Lung (tissue), 12 donors: ENCODE results near the gene GNPNAT1. TPM values are rescaled to one million over a fixed set of nuclear protein-coding genes. Genes with fewer than 3 reads are reported as not detected.
A peak's percentile ranks its signal among the peaks of the same experiment; 100 is the strongest.

Experiments
- ATAC-seq: fragments of 200-7000 bp; cut with Tn5 transposase; one replicate; pipeline ENCODE4 v1.9.1; 2020; ENCODE audit warnings: moderate number of reproducible peaks; ENCODE audit not compliant: insufficient read depth, low FRiP score
- DNase-seq, 3 donors: peaks; one replicate each; pipeline ENCODE4 v3.0.0-alpha.2; 2013 to 2017
- H3K27ac ChIP-seq, 2 donors: one replicate each; pipeline ENCODE4 v1.5.1; 2013; ENCODE audit warnings: mild to moderate bottlenecking in 2 of 2, moderate library complexity in 2 of 2, control low read depth in 1 of 2, inconsistent platforms in 1 of 2, low read depth in 1 of 2, low read length in 1 of 2
- H3K27me3 ChIP-seq, 3 donors: one replicate each; pipeline ENCODE4 v1.5.1; 2013; ENCODE audit warnings: low read length in 2 of 3; ENCODE audit not compliant: control insufficient read depth in 3 of 3, insufficient read depth in 3 of 3
- H3K36me3 ChIP-seq, 4 donors: one replicate each; pipeline ENCODE4 v1.5.1; 2013; ENCODE audit warnings: low read length in 4 of 4, mild to moderate bottlenecking in 1 of 4, moderate library complexity in 1 of 4; ENCODE audit not compliant: control insufficient read depth in 4 of 4, insufficient read depth in 4 of 4
- H3K4me1 ChIP-seq, 5 donors: one replicate each; pipeline ENCODE4 v1.5.1; 2013; ENCODE audit warnings: low read length in 5 of 5, mild to moderate bottlenecking in 2 of 5, moderate library complexity in 1 of 5; ENCODE audit not compliant: control insufficient read depth in 5 of 5, insufficient read depth in 5 of 5
- H3K4me3 ChIP-seq: one replicate; pipeline ENCODE4 v1.5.1; 2013; ENCODE audit warnings: mild to moderate bottlenecking, control low read depth, moderate library complexity
- H3K9ac ChIP-seq, 2 donors: one replicate each; pipeline ENCODE4 v1.5.1; 2013; ENCODE audit warnings: low read length in 2 of 2, control low read depth in 1 of 2; ENCODE audit not compliant: insufficient read depth in 1 of 2
- H3K9me3 ChIP-seq, 4 donors: one replicate each; pipeline ENCODE4 v1.5.1; 2013; ENCODE audit warnings: low read length in 3 of 4, mild to moderate bottlenecking in 1 of 4, moderate library complexity in 1 of 4; ENCODE audit not compliant: control insufficient read depth in 4 of 4, insufficient read depth in 3 of 4
- CTCF ChIP-seq: IDR thresholded peaks from 2 replicates; pipeline ENCODE4 v1.5.1; 2012; ENCODE audit warnings: mild to moderate bottlenecking; ENCODE audit errors: control extremely low read depth, extremely low read depth
- WGBS, 2 donors: extraction: QIAGEN DNeasy Blood & Tissue Kit; methylation state at CpG; one replicate each; pipeline ENCODE4 v1.1.7; 2013; 5-methylcytosine and 5-hydroxymethylcytosine counted together
- polyA plus RNA-seq, 2 donors: library from polyadenylated mRNA; stranded (reverse); fragments of 200-250 nt; gene quantifications; one replicate each; pipeline ENCODE4 v1.2.1, GENCODE V29; 2013
- total RNA-seq, 2 donors: library from RNA; depleted of rRNA in 1 of 2; stranded (reverse); fragments of >200 nt in 1 of 2; gene quantifications; one replicate each; pipeline ENCODE4 v1.2.1, GENCODE V29; 2014 to 2021
- donor health status: control.
- donor health status: control.
- donor health status: Bipolar disorder and iron deficiency.
- donor health status: healthy.
- donor health status: DM: yes; HTN: yes; CAD: no.

GNPNAT1 gene
- total and polyA plus RNA-seq, 4 donors = 7.2 to 18.3 (median 12.3) TPM

- H3K4me3 ChIP-seq = no peak overlapping the region
- no peak overlapping the region for H3K9ac ChIP-seq
- ATAC-seq = no peak
These were observed 49.5 kb downstream of the GNPNAT1 start for GRCh38 chr14:52741865-52742264.

GRCh38 chr14:52740751-52741150 is 50.7 kb downstream of the GNPNAT1 start:
- Histone ChIP-seq H3K36me3 (peaks cover 0 to 7% (median 1%) of the 10 kb centered on the region in 4 donors), H3K4me1 (peaks cover 2 to 9% (median 4%) of the 10 kb centered on the region in 5 donors), H3K27me3 (no peaks in the 10 kb centered on the region), H3K27ac (no peak overlapping the region), H3K9ac (no peak overlapping the region), H3K4me3 (no peak overlapping the region), H3K9me3 (no peaks in the 10 kb centered on the region)
- WGBS, 2 donors = 80 to 84% methylated on average over 1 of the region's 1 CpG
- ATAC-seq = no peak
- no peak for TF ChIP-seq CTCF
- no peak for DNase-seq

More at GRCh38 chr14:52741865-52742264, 49.5 kb downstream of the GNPNAT1 start:
- Histone ChIP-seq H3K4me1 (peaks cover 0 to 9% (median 0%) of the 10 kb centered on the region in 5 donors), H3K36me3 (peaks cover 0 to 11% (median 1%) of the 10 kb centered on the region in 4 donors), H3K27me3 (no peaks in the 10 kb centered on the region), H3K27ac (peak overlapping the region in 1 of 2 donors; percentile 74), H3K9me3 (no peaks in the 10 kb centered on the region)
- no peak for DNase-seq
- no peak for TF ChIP-seq CTCF

- Histone ChIP-seq H3K4me3 (no peak overlapping the region), H3K9me3 (no peaks in the 10 kb centered on the region), H3K27ac (no peak overlapping the region), H3K27me3 (no peaks in the 10 kb centered on the region), H3K4me1 (peaks cover 2 to 16% (median 4%) of the 10 kb centered on the region in 5 donors), H3K9ac (no peak overlapping the region), H3K36me3 (peaks cover 0 to 8% (median 2%) of the 10 kb centered on the region in 4 donors)
- no peak for DNase-seq
- no peak for TF ChIP-seq CTCF
- no peak for ATAC-seq
These were observed 53.0 kb downstream of the GNPNAT1 start for GRCh38 chr14:52738409-52738808.

GRCh38 chr14:52735921-52736489 is 55.4 kb downstream of the GNPNAT1 start:
- 45 to 65% methylated on average over 1 of the region's 1 CpG for WGBS, 2 donors
- Histone ChIP-seq H3K4me1 (peaks cover 2 to 19% (median 4%) of the 10 kb centered on the region in 5 donors), H3K27ac (no peak overlapping the region), H3K27me3 (no peaks in the 10 kb centered on the region), H3K4me3 (no peak overlapping the region), H3K9ac (no peak overlapping the region), H3K9me3 (no peaks in the 10 kb centered on the region), H3K36me3 (peaks cover 0 to 9% (median 4%) of the 10 kb centered on the region in 4 donors)
- ATAC-seq (no peak), DNase-seq (peak; percentile 16 to 46 (median 25))
- TF ChIP-seq CTCF = no peak
